B cell (primary cell): ENCODE results near the gene IL13RA1. TPM values are rescaled to one million over a fixed set of nuclear protein-coding genes. Genes with fewer than 3 reads are reported as not detected.

ENCODE experiments used
- ATAC-seq: fragments of 200-7000 bp; cut with Tn5 transposase; one replicate; pipeline ENCODE4 v1.10.0; 2021; ENCODE audit warnings: low read depth, mild to moderate bottlenecking, moderate number of reproducible peaks, moderate library complexity
- CTCF ChIA-PET: fragments of 350-600 bp; sonication (Branson Sonifier 250); formaldehyde crosslinking; loops from one replicate; lab custom pipeline; 2021; ENCODE audit warnings: antibody characterized with exemption, inconsistent platforms; lab: Charles Lee
- POLR2A ChIA-PET: fragments of 350-600 bp; sonication (Branson Sonifier 250); formaldehyde crosslinking; loops from one replicate; lab custom pipeline; 2021; ENCODE audit warnings: antibody characterized with exemption; lab: Charles Lee
- DNase-seq: peaks from one replicate; pipeline ENCODE4 v3.0.0; 2013
- H2AFZ ChIP-seq: 2 replicates; pipeline ENCODE4 v1.6.1; 2012; ENCODE audit warnings: mild to moderate bottlenecking, low read depth, low read length; ENCODE audit not compliant: insufficient read depth, poor library complexity, severe bottlenecking
- H3K27ac ChIP-seq, 2 donors: 1 replicate in 1 of 2; 2 replicates in 1 of 2; pipeline ENCODE4 v1.5.1; 2012 to 2013; ENCODE audit warnings: low read length in 2 of 2, mild to moderate bottlenecking in 2 of 2, moderate library complexity in 1 of 2
- H3K27me3 ChIP-seq, 4 experiments: fragments of 200-600 bp in 1 of 4; sonication (generic) in 1 of 4; replicated peaks in 1 of 4; 1 replicate in 2 of 4; 2 replicates in 2 of 4; pipeline versions ENCODE4 v1.6.1 to v1.7.0; 2013 to 2016; ENCODE audit warnings: low read length in 3 of 4, mild to moderate bottlenecking in 2 of 4, mixed read lengths in 1 of 4, moderate library complexity in 1 of 4; ENCODE audit not compliant: insufficient read depth in 4 of 4, control insufficient read depth in 3 of 4; ENCODE audit errors: control extremely low read depth in 1 of 4
- H3K36me3 ChIP-seq, 2 experiments: replicated peaks in 1 of 2; 1 replicate in 1 of 2; 2 replicates in 1 of 2; pipeline versions ENCODE4 v1.6.1 to v1.7.1; 2013; ENCODE audit warnings: low read length in 1 of 2; ENCODE audit not compliant: insufficient read depth in 2 of 2, control insufficient read depth in 1 of 2; ENCODE audit errors: control extremely low read depth in 1 of 2, extremely low read depth in 1 of 2
- H3K4me1 ChIP-seq, 2 donors: fragments of 200-600 bp in 1 of 2; sonication (generic) in 1 of 2; 1 replicate in 1 of 2; 2 replicates in 1 of 2; pipeline versions ENCODE4 v1.5.1 to v1.6.1; 2013 to 2017; ENCODE audit warnings: low read length in 2 of 2; ENCODE audit not compliant: control insufficient read depth in 2 of 2, insufficient read depth in 2 of 2
- H3K4me2 ChIP-seq: replicated peaks from 2 replicates; pipeline ENCODE3; 2012; ENCODE audit warnings: mild to moderate bottlenecking, low read depth, low read length; ENCODE audit not compliant: poor library complexity, severe bottlenecking
- H3K4me3 ChIP-seq, 5 experiments: fragments of 200-600 bp in 1 of 5; sonication (generic) in 1 of 5; 1 replicate in 3 of 5; 2 replicates in 2 of 5; pipeline versions ENCODE4 v1.5.1 to v1.7.0; 2011 to 2016; ENCODE audit warnings: low read length in 4 of 5, mild to moderate bottlenecking in 4 of 5, low read depth in 2 of 5, control low read depth in 1 of 5, moderate library complexity in 1 of 5; ENCODE audit not compliant: insufficient read depth in 1 of 5; ENCODE audit errors: control extremely low read depth in 1 of 5, extremely low read depth in 1 of 5
- H3K79me2 ChIP-seq: fragments of 200-600 bp; sonication (generic); one replicate; pipeline ENCODE4 v1.6.0; 2016; ENCODE audit warnings: low read length; ENCODE audit not compliant: control insufficient read depth, insufficient read depth
- H3K9ac ChIP-seq: fragments of 200-600 bp; sonication (generic); 2 replicates; pipeline ENCODE4 v1.6.1; 2017; ENCODE audit warnings: mild to moderate bottlenecking, low read length, moderate library complexity
- H3K9me3 ChIP-seq, 3 donors: one replicate each; pipeline versions ENCODE4 v1.6.1 to v1.7.1; 2013; ENCODE audit warnings: low read length in 2 of 3; ENCODE audit not compliant: control insufficient read depth in 2 of 3, insufficient read depth in 1 of 3; ENCODE audit errors: control extremely low read depth in 1 of 3
- H4K20me1 ChIP-seq: 2 replicates; pipeline ENCODE4 v1.6.0; 2012; ENCODE audit warnings: mild to moderate bottlenecking, low read length; ENCODE audit not compliant: insufficient read depth, control insufficient read depth, poor library complexity, severe bottlenecking
- H3K27ac Mint-ChIP-seq: one replicate; pipeline ENCODE4 v1.8.0; 2021; ENCODE audit warnings: mixed read lengths
- H3K27me3 Mint-ChIP-seq: one replicate; pipeline ENCODE4 v1.8.0; 2021; ENCODE audit warnings: mixed read lengths
- H3K4me1 Mint-ChIP-seq: one replicate; pipeline ENCODE4 v1.8.0; 2021; ENCODE audit warnings: mixed read lengths
- H3K4me3 Mint-ChIP-seq: one replicate; pipeline ENCODE4 v1.8.0; 2021; ENCODE audit warnings: mixed read lengths
- H3K9me3 Mint-ChIP-seq: one replicate; pipeline ENCODE4 v1.8.0; 2022; ENCODE audit warnings: mixed read lengths; ENCODE audit not compliant: insufficient read depth
- EZH2 ChIP-seq: IDR thresholded peaks from 2 replicates; pipeline ENCODE4 v1.6.1; 2012; ENCODE audit warnings: borderline replicate concordance, low read depth, mild to moderate bottlenecking, moderate library complexity, low read length; ENCODE audit not compliant: insufficient read depth, poor library complexity, severe bottlenecking
- WGBS: methylation state at CpG from one replicate; pipeline ENCODE4 v1.1.5; 2013; ENCODE audit warnings: missing lambda C conversion rate; ENCODE audit not compliant: insufficient coverage; 5-methylcytosine and 5-hydroxymethylcytosine counted together
- intact Hi-C: fragments of 100-400 bp; cut with micrococcal nuclease; formaldehyde crosslinking; loops from one replicate; pipeline ENCODE4 v1.10.0; 2022
- polyA plus RNA-seq: library from polyadenylated mRNA; depleted of rRNA; stranded (reverse); fragments of >200 nt; gene quantifications from 2 replicates; pipeline ENCODE4 v1.2.3, GENCODE V29; 2012
- total RNA-seq, 2 donors: library from RNA; stranded (reverse); fragments of 120-200 nt in 1 of 2; gene quantifications; 1 replicate in 1 of 2; 2 replicates in 1 of 2; pipeline versions ENCODE4 v1.2.3 to v1.2.4, GENCODE V29; 2013 to 2022
- TF ChIP-seq, protein P1 (sequence below): fragments of 200-600 bp; IDR thresholded peaks from one replicate; pipeline ENCODE4 v1.8.0; 2022; ENCODE audit warnings: antibody characterized with exemption, mild to moderate bottlenecking

The IL13RA1 gene
- total and polyA plus RNA-seq, 2 donors (not counting 1 experiment from before 2014, with no cell fraction given): 9.2 to 36.1 TPM

DNA sequence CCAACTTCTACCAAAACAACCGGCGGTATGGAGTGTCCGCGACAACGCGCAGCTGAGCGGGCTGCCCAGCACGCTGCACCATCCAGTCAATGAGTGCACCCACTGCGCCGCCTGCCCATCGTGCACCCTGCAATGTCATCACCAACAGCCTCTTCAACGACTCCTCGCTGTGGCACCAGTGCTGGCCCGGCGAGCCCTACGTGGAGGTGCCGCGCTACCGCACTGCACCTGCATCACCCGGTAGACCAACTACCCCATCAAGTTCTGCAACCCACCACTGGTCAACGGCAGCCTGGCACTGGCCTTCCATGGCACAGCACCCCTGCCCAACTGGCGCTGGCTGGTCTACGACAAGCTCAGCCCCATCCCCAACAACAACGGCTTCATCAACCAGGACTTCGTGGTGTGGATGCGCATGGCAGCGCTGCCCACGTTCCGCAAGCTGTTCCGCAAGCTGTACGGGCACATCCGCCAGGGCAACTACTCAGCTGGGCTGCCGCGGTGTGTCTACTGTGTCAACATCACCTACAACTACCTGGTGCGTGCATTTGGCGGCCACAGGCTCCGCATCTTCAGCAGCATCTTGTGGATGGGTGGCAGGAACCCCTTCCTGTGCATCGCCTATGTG is 42.8 kb downstream of the IL13RA1 start:
- POLR2A ChIA-PET: no interaction called here
- no peak for TF ChIP-seq EZH2
- TF ChIP-seq, protein P1, sequence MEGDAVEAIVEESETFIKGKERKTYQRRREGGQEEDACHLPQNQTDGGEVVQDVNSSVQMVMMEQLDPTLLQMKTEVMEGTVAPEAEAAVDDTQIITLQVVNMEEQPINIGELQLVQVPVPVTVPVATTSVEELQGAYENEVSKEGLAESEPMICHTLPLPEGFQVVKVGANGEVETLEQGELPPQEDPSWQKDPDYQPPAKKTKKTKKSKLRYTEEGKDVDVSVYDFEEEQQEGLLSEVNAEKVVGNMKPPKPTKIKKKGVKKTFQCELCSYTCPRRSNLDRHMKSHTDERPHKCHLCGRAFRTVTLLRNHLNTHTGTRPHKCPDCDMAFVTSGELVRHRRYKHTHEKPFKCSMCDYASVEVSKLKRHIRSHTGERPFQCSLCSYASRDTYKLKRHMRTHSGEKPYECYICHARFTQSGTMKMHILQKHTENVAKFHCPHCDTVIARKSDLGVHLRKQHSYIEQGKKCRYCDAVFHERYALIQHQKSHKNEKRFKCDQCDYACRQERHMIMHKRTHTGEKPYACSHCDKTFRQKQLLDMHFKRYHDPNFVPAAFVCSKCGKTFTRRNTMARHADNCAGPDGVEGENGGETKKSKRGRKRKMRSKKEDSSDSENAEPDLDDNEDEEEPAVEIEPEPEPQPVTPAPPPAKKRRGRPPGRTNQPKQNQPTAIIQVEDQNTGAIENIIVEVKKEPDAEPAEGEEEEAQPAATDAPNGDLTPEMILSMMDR: no peak

DNA sequence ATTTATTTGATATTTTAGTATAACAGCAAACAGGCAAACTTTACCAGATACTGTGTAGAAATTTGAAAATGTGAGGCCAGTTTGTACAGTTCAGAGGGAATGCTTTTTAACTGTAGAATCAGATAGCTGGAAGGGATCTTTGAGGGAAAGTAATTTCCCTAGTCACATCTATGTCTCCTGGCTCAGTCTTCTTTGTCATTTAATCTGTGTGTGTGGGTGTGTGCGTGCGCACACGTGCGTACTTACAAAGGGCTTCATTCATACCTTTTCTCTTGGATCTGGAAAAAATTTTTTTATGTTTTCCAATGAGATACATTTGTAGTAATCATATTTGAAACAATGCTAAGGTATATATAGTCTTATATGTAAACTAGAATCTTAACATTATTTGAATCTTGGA is 44.6 kb downstream of the IL13RA1 start:
- no peaks in the 10 kb centered on the region for H3K9me3 ChIP-seq
- intact Hi-C loops: no loop called here
- H3K4me1 Mint-ChIP-seq: no peaks in the 10 kb centered on the region
- no peak for DNase-seq
- ChIA-PET POLR2A (no interaction called here), CTCF (no interaction called here)
- no peaks in the 10 kb centered on the region for H3K9me3 Mint-ChIP-seq
- ATAC-seq: no peak
- no peaks in the 10 kb centered on the region for H3K79me2 ChIP-seq
- no peaks in the 10 kb centered on the region for H4K20me1 ChIP-seq
- TF ChIP-seq, protein P1: no peak
- no peak for TF ChIP-seq EZH2
- H3K27ac Mint-ChIP-seq: no peak overlapping the region
- H3K4me3 Mint-ChIP-seq: no peak overlapping the region
- no peak overlapping the region for H3K27ac ChIP-seq
- H3K27me3 ChIP-seq: no peaks in the 10 kb centered on the region
- no peak overlapping the region for H3K4me2 ChIP-seq
- H3K9ac ChIP-seq: no peak overlapping the region
- H3K27me3 Mint-ChIP-seq: no peaks in the 10 kb centered on the region
- WGBS: no CpG with 5 or more reads among the region's 4 CpGs
- H3K4me1 ChIP-seq: no peaks in the 10 kb centered on the region
- H3K4me3 ChIP-seq: no peak overlapping the region
- H2AFZ ChIP-seq: no peak overlapping the region
- peaks cover 0 to 3% of the 10 kb centered on the region in 2 experiments for H3K36me3 ChIP-seq

More for the DNA sequence above, 42.8 kb downstream of the IL13RA1 start:
- no peak overlapping the region for H3K27ac ChIP-seq
- no peak overlapping the region for H2AFZ ChIP-seq
- H3K9me3 ChIP-seq: no peaks in the 10 kb centered on the region
- no peak for DNase-seq
- CTCF ChIA-PET: no interaction called here
- Mint-ChIP-seq H3K4me1 (no peaks in the 10 kb centered on the region), H3K27ac (no peak overlapping the region), H3K27me3 (no peaks in the 10 kb centered on the region), H3K9me3 (no peaks in the 10 kb centered on the region), H3K4me3 (no peak overlapping the region)
- H3K4me3 ChIP-seq: no peak overlapping the region
- H3K4me2 ChIP-seq: no peak overlapping the region
- H3K79me2 ChIP-seq: no peaks in the 10 kb centered on the region
- no peaks in the 10 kb centered on the region for H3K27me3 ChIP-seq
- H4K20me1 ChIP-seq: no peaks in the 10 kb centered on the region
- intact Hi-C loops: no loop called here
- over 99% methylated on average over 21 of the region's 38 CpGs for WGBS
- peaks cover 0 to 3% of the 10 kb centered on the region in 2 experiments for H3K36me3 ChIP-seq
- no peaks in the 10 kb centered on the region for H3K4me1 ChIP-seq
- H3K9ac ChIP-seq: no peak overlapping the region
- ATAC-seq: no peak
